Nephron (organoid): ENCODE data around the gene TOMM7.
A peak's percentile ranks its signal among the peaks of the same experiment; 100 is the strongest.

ENCODE experiments used
- H3K27ac Mint-ChIP-seq, 3 experiments: 2 replicates each; pipeline ENCODE4 v1.8.0; 2020; ENCODE audit warnings: mixed read lengths in 3 of 3, mild to moderate bottlenecking in 2 of 3, moderate library complexity in 1 of 3
- H3K27me3 Mint-ChIP-seq: 2 replicates; pipeline ENCODE4 v1.8.0; 2021; ENCODE audit warnings: low read depth, mild to moderate bottlenecking, moderate library complexity, mixed read lengths
- H3K36me3 Mint-ChIP-seq: 2 replicates; pipeline ENCODE4 v1.8.0; 2020; ENCODE audit warnings: low read depth, mixed read lengths
- H3K4me1 Mint-ChIP-seq: 2 replicates; pipeline ENCODE4 v1.8.0; 2020; ENCODE audit warnings: mixed read lengths
- H3K4me3 Mint-ChIP-seq, 3 experiments: 2 replicates each; pipeline ENCODE4 v1.8.0; 2020; ENCODE audit warnings: mild to moderate bottlenecking in 3 of 3, mixed read lengths in 3 of 3, moderate library complexity in 2 of 3
- H3K9me3 Mint-ChIP-seq: 2 replicates; pipeline ENCODE4 v1.8.0; 2020; ENCODE audit warnings: mixed read lengths
- CTCF ChIP-seq, 3 experiments: fragments of 200-600 bp; sonication (generic); IDR thresholded peaks; one replicate each; pipeline ENCODE4 v1.5.0; 2021; ENCODE audit warnings: antibody characterized with exemption in 3 of 3; ENCODE audit not compliant: unreplicated experiment in 3 of 3

The TOMM7 gene

GRCh38 chr7:22814261-22815208 lies 8.1 kb downstream of the TOMM7 start:
- Mint-ChIP-seq H3K4me1 (peaks cover 11% of the 10 kb centered on the region), H3K27ac (no peak overlapping the region), H3K27me3 (no peaks in the 10 kb centered on the region), H3K4me3 (no peak overlapping the region), H3K36me3 (peaks cover 55% of the 10 kb centered on the region), H3K9me3 (no peaks in the 10 kb centered on the region)
- TF ChIP-seq CTCF (IDR thresholded peaks at IDR 0.05; ENCODE audit: unreplicated experiment in 3 of 3), result no peak

- Mint-ChIP-seq H3K27ac (peak overlapping the region in 1 of 3 experiments; percentile 17), H3K4me3 (no peak overlapping the region), H3K4me1 (peaks cover 7% of the 10 kb centered on the region)
Measured at GRCh38 chr7:22812353-22812752, 10.3 kb downstream of the TOMM7 start.

GRCh38 chr7:22811746-22812280 lies 10.8 kb downstream of the TOMM7 start:
- H3K4me3 Mint-ChIP-seq, result no peak overlapping the region
- peak overlapping the region in 1 of 3 experiments; percentile 17 for H3K27ac Mint-ChIP-seq
- H3K36me3 Mint-ChIP-seq, result peaks cover 41% of the 10 kb centered on the region
- TF ChIP-seq CTCF (IDR thresholded peaks at IDR 0.05; ENCODE audit: unreplicated experiment in 3 of 3), result no peak
- H3K27me3 Mint-ChIP-seq, result no peaks in the 10 kb centered on the region
- H3K9me3 Mint-ChIP-seq, result no peaks in the 10 kb centered on the region
- peaks cover 7% of the 10 kb centered on the region for H3K4me1 Mint-ChIP-seq

More at GRCh38 chr7:22812353-22812752, 10.3 kb downstream of the TOMM7 start:
- peaks cover 44% of the 10 kb centered on the region for H3K36me3 Mint-ChIP-seq
- H3K9me3 Mint-ChIP-seq, result no peaks in the 10 kb centered on the region
- no peaks in the 10 kb centered on the region for H3K27me3 Mint-ChIP-seq
- TF ChIP-seq CTCF (IDR thresholded peaks at IDR 0.05; ENCODE audit: unreplicated experiment in 3 of 3), result no peak

- TF ChIP-seq CTCF (IDR thresholded peaks at IDR 0.05; ENCODE audit: unreplicated experiment in 3 of 3), result no peak
- H3K9me3 Mint-ChIP-seq, result no peaks in the 10 kb centered on the region
- peaks cover 7% of the 10 kb centered on the region for H3K4me1 Mint-ChIP-seq
- no peak overlapping the region for H3K4me3 Mint-ChIP-seq
- H3K27ac Mint-ChIP-seq, result no peak overlapping the region
- H3K27me3 Mint-ChIP-seq, result no peaks in the 10 kb centered on the region
- H3K36me3 Mint-ChIP-seq, result peaks cover 33% of the 10 kb centered on the region
Measured at GRCh38 chr7:22810843-22811242, 11.8 kb downstream of the TOMM7 start.

GRCh38 chr7:22809902-22810642 lies 12.6 kb downstream of the TOMM7 start:
- TF ChIP-seq CTCF (IDR thresholded peaks at IDR 0.05; ENCODE audit: unreplicated experiment in 3 of 3), result no peak
- Mint-ChIP-seq H3K4me1 (peaks cover 7% of the 10 kb centered on the region), H3K27me3 (no peaks in the 10 kb centered on the region), H3K4me3 (no peak overlapping the region), H3K36me3 (peaks cover 26% of the 10 kb centered on the region), H3K9me3 (no peaks in the 10 kb centered on the region), H3K27ac (no peak overlapping the region)
